GM19043 (cell line): ENCODE results near the gene IL4R.
A peak's percentile ranks its signal among the peaks of the same experiment; 100 is the strongest.
"Not testable (repeated sequence)": the region's sequence is repeated elsewhere in the genome, so short reads cannot be mapped to it uniquely, and the experiment has no call there.

Experiments
- ATAC-seq: cut with Tn5 transposase; IDR thresholded peaks from one replicate; pipeline ENCODE4 v1.9.1; 2021; ENCODE audit warnings: low read depth; ENCODE audit not compliant: unreplicated experiment

Gene IL4R

GRCh38 chr16:27377666-27378485 lies 64.1 kb downstream of the IL4R start:
- no peak for ATAC-seq

GRCh38 chr16:27378871-27379481 lies 65.2 kb downstream of the IL4R start:
- ATAC-seq, result no peak

DNA sequence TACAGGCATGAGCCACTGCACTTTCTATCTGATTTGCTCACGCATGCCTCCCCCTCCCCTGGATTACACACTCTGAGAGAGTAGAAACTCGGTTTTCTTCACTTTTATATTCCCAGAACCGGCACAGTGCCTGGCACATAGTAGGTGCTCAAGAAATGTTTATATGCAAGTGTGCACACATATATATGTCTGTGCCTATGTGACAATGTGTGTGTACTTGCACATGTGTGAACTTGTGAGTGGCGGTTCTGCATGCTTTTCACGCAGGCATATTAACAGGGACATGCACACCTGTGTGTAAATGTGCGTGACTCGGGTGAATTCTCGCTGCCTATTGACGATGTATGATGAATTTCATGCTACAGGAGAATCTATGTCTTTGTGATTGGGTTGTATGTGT lies 66.1 kb downstream of the IL4R start:
- ATAC-seq, result no peak

DNA sequence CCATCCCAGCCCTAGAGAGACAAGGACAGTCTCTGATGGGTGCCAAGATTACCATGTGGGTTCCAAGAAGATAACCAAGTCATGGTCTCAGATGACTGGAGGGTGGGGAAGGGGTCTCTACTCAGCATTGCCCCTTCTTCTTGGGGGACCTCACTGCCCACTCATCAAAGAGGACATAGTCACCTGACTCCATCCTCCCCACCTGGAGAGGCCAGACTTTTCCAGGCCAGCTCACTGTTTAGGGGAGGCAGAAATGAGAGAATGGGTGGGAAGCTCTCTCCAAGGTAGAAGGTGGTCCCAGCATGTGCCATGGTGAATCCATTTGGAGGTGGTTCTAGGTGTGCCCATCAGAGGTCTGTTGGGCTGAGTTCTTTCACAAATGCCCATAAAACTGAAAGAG lies 67.5 kb downstream of the IL4R start:
- ATAC-seq, result no peak

- no peak for ATAC-seq
Measured at GRCh38 chr16:27381974-27382855, 68.4 kb downstream of the IL4R start.

DNA sequence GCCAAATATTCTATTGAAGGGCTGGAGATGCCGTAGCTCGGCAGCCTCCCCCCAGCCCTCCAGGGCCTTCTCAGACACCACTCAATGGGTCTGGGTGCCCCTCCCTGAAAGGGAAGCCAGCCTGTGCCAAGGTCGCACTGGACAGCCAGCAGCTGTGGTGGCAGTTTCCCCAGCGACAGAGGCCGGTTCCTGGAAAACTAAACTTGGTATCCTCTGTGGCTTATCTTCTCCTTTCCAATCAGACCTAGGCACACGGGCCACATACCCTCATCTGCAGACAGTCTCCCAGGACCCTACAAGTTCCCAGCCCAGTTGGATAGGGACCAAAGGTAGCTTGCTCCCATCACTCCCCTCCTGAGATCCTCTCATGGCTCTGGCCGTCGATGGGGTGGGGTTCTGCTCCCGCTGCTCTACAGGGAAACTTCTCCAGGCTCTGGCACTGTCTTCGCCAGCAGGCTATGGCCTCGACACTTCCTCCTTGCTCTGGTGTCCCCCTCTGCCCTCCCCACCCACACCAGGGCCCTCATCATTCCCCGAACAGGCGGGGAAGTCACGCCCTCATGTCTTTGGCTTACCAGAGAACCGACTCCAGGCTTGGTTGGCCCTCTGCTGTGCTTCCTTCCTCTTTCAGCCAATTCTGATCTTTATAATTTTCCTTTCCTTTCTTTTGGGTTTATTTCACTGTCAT lies 69.9 kb downstream of the IL4R start:
- no peak for ATAC-seq

DNA sequence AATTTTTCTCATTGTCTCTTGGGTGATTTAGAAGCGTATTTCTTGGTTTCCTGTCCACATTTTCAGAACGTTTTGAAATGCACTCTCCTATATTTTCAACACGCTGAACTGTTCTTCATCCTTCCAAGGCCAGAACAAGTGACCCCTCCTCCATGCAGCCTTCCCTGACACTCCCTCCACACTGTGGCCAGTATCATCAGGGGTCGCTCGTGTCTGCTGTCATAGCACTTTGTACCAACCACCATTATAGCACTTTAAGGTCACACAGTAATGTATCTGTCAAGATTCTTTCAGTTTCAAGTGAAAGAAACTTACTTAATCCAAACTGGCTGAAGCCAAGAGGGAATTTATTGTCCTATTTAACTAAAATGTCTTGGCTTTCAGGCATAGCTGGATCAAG lies 70.7 kb downstream of the IL4R start:
- ATAC-seq, result no peak

GRCh38 chr16:27385398-27385797 lies 71.6 kb downstream of the IL4R start:
- ATAC-seq, result no peak

GRCh38 chr16:27386674-27387073 lies 72.9 kb downstream of the IL4R start:
- ATAC-seq, result no peak

- ATAC-seq, result no peak
Measured at GRCh38 chr16:27387724-27388123, 74.0 kb downstream of the IL4R start.

DNA sequence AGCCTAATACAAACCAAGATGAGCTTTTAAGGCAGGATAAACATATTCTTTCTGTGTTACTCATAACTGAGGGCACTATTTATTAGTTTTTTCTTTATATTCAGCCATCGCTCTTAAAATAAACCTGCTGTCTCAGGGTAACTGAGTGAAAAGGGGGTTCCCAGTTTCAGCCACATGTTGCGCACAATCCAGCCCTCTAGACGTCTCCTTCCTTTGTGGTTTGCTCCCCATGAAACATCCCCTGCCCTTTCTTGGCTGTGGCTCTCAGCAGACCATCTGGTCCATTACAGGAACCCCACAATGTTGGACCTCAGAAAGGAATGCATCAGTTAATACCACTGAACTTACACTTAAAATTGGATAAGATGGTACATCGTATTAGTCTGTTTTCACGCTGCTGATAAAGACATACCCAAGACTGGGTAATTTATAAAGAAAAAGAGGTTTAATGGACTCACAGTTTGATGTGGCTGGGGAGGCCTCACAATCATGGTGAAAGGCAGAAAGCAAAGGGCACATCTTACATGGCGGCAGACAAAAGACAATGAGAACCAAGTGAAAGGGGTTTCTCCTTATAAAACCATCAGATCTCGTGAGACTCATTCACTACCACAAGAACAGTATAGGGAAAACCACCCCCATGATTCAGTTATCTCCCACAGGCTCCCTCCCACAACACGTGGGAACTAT lies 75.6 kb downstream of the IL4R start:
- ATAC-seq, result no peak

- ATAC-seq, result no peak
Measured at GRCh38 chr16:27390151-27390550, 76.4 kb downstream of the IL4R start.

DNA sequence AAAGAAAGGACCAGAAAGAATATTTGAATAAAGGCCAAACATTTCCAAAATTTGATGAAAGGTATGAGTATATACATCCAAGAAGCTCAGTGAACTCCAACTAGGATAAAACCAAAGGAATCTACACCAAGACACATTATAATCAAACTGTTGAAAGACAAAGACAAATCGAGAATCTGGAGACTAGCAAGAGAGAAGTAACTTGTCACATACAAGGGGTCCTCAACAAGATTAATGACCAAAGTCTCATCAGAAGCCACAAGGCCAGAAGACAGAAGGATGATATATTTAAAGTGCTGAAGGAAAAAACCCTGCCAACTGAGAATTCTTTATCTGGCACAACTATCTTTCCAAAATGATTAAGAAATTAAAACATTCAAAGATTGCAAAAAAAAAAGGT lies 78.9 kb downstream of the IL4R start:
- ATAC-seq, result no peak

GRCh38 chr16:27394516-27394915 lies 80.7 kb downstream of the IL4R start:
- ATAC-seq, result no peak

- ATAC-seq, result not testable (repeated sequence)
Measured at GRCh38 chr16:27398341-27398893, 84.6 kb downstream of the IL4R start.

DNA sequence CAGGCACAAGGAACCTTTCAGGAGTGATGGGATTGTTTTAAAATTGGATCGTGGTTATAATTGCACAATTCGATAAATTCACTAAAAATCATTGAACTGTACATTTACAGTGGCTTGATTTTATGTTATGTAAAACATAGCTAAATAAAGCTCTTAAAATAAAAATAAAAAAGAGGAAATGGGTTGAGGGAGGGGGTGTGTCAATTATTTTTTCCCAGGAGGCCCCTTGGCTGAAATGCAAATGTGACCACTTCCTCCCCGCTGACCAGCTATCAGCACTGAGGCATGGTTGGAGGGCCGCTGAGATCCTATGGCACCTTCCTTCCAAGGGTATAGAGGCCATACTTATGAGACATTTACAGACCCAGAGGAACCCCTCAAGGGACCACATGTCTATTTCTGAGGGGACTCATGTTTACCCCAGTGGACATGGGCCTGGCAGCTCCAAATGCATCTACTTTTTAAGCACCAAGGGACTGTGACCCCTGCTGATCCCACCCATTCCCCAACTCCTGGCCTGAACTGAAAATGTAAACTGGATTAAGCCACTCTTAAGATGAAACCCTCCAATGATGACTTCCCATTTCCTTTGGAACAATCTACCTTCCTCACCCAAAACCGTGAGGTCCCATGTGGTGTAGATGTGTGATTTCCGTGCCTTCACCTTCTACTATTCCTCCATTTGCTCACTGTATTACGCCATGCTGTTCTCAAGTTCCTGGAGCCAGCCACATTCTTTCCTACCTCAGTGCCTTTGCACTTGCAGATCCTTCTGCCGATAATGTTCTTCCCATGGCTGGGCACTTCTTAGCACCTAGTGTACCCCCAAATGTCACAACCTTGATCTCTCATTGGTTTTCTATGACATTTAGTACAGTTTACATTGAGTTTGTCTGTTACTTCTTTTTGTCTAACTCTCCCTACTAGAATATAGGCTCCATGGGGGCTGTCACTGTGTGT lies 85.4 kb downstream of the IL4R start:
- peak; percentile 32 for ATAC-seq

GRCh38 chr16:27399969-27400368 lies 86.2 kb downstream of the IL4R start:
- no peak for ATAC-seq

DNA sequence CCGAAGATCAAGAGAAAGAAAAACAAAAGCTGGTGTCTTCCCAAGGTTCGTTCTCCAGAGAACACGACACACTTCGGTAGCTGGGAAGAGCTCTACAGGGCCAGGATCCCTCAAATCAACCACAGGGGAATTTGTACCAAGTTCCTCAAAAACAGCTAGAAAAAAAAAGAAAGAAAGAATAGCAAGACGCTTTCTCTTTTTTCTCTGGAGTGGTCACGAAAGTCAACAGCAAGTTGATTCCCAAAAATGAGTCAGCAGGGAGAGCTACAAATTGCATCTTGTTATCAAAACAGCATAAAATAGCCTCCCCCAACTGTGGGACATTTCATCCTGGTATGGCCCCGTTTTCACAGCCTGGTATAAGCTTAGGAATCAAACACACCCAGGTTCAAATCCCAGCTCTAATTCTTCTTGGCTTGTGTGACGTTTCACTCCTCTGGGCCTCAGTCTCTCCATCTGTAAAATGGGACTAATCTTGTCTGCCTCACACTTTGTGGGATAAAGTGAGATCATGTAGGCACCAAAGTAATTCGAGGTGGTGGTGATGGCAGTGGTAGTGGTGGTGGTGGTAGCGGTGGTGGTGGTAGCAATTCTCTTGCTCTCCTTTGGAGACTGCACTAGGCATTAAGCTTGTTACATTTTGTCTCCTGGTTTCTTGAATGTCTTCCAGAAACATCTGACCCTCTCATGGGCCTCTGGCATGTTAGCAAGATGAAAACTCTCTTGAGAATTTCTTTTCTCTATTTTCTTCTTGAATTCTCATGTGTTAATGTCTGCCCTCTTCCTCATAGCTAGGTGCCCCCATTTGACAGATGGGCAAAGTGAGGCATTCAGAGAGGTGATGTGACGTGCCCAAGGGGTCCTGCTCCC lies 87.2 kb downstream of the IL4R start:
- ATAC-seq, result no peak
